22Rv1 (cell line): ENCODE measurements around the gene MYO10.

ENCODE experiments used
- H3K27ac ChIP-seq: fragments of 450-650 bp; 2 replicates; pipeline ENCODE4 v1.5.1; 2017
- CTCF ChIP-seq: fragments of 450-650 bp; IDR thresholded peaks from 2 replicates; pipeline ENCODE4 v1.5.1; 2017; ENCODE audit warnings: mild to moderate bottlenecking
- ZFX ChIP-seq: fragments of 450-650 bp; IDR thresholded peaks from 2 replicates; pipeline ENCODE4 v1.6.1; 2017; ENCODE audit warnings: antibody characterized with exemption, borderline replicate concordance

MYO10 gene

GRCh38 chr5:16914584-16914983 is 21.5 kb downstream of the MYO10 start:
- TF ChIP-seq CTCF (no peak), ZFX (no peak)
- no peak overlapping the region for H3K27ac ChIP-seq

DNA sequence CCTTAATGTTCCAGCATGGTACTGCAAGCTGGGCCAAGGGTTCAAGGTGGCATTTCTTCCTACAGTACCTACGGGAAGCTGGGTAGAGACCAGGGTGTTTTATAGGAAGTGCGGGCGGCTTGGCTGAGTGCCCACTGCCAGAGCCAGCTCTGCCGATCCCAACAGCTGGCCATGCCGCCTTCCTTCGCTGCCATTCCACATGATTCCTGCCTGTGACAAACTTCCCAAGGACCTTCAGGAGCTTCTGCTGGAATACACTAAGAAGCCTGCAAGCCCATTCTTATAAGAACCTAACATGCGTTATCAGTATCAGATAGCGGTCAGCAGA is 22.0 kb downstream of the MYO10 start:
- no peak for TF ChIP-seq CTCF
- TF ChIP-seq ZFX, result no peak
- H3K27ac ChIP-seq, result no peak overlapping the region

- no peak for TF ChIP-seq ZFX
- no peak for TF ChIP-seq CTCF
- H3K27ac ChIP-seq, result no peak overlapping the region
Observed at GRCh38 chr5:16913187-16914107, 22.6 kb downstream of the MYO10 start.

DNA sequence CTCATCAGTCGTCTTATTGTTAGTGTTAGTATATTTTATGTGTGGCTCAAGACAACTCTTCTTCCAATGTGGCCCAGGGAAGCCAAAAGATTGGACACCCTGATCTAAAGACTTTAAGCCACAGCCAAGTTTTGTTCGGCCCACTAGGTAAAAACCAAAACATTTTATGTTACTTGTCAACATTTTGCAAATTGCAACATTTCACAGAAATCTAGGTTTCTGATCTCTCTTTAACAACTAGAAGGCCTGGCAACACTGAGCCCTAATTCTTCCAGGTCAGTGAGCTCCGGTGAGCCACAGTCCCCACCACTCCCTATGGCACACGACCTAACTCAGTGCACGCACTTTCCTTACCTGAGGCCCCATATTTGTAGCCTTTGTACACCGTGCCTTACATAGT is 24.0 kb downstream of the MYO10 start:
- no peak for TF ChIP-seq ZFX
- no peak for TF ChIP-seq CTCF
- H3K27ac ChIP-seq, result no peak overlapping the region

DNA sequence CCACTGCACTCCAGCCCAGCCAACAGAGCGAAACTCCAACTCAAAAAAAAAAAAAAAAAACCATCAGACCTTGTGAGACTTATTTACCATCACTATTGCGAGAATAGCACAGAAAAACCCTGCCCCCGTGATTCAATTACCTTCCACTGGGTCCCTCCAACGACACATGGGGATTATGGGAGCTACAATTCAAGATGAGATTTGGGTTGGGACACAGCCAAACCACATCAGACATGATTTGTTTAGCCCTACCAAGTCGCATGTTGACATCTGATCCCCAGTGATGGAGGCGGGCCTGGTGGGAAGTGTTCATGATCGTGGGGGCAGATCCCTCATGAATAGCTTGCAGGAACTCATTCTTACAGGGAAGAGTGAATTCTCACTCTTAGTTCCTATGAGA is 26.6 kb downstream of the MYO10 start:
- H3K27ac ChIP-seq, result no peak overlapping the region
- TF ChIP-seq ZFX, result no peak
- TF ChIP-seq CTCF, result no peak

- H3K27ac ChIP-seq, result no peak overlapping the region
- no peak for TF ChIP-seq CTCF
- TF ChIP-seq ZFX, result no peak
Observed at GRCh38 chr5:16907270-16907669, 28.8 kb downstream of the MYO10 start.

DNA sequence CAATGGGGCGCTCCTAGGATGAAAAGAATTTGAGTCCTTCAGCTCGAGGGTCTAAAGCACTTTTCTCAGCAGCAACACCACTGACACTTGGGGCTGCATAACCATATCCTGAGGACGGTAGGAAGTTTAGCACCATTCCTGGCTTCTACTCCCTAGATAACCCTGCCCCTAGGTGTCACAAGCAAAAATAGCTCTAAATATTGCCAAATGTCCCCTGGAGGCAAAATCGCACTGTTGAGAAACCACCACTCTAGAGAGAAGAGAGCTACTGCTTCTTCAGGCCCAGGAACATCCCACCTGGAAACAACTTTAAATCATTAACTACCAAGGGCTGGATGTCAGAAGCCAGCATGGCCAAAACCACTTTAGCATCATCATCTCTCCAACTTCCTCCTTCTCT is 29.8 kb downstream of the MYO10 start:
- TF ChIP-seq ZFX (no peak), CTCF (no peak)
- H3K27ac ChIP-seq, result no peak overlapping the region
